K562 (cell line): ENCODE measurements around the gene MTRF1L. TPM values are rescaled to one million over a fixed set of nuclear protein-coding genes. Genes with fewer than 3 reads are reported as not detected.
A peak's percentile ranks its signal among the peaks of the same experiment; 100 is the strongest.

ENCODE experiments used
- ATAC-seq: fragments of 200-7000 bp; cut with Tn5 transposase; 3 replicates; pipeline ENCODE4 v1.9.1; 2020; ENCODE audit warnings: moderate library complexity
- BruUV-seq: library from RNA; stranded (reverse); fragments of 400-500 nt; replicated peaks from 2 replicates; lab custom pipeline; 2021; lab: Mats Ljungman, UMichigan
- CTCF ChIA-PET: fragments of 300-600 bp; formaldehyde crosslinking; extraction: SDS; loops from one replicate; lab custom pipeline; 2021; ENCODE audit warnings: low intra/inter-chr PET ratio; lab: Yijun Ruan, JAX
- POLR2A ChIA-PET: fragments of 300-600, 350-650 bp; sonication (Branson Sonifier 250); formaldehyde crosslinking; extraction: SDS; loops from one replicate; lab custom pipeline; 2021; ENCODE audit warnings: antibody characterized with exemption, inconsistent platforms; lab: Yijun Ruan, JAX
- DNase-seq, 4 experiments: peaks; one replicate each; pipeline versions ENCODE4 v3.0.0 to v3.0.0-alpha.2; 2011 to 2018; ENCODE audit warnings: low spot score in 3 of 4, mixed read lengths in 3 of 4; ENCODE audit errors: extremely low read depth in 1 of 4
- FAIRE-seq: peaks from 2 replicates; lab custom pipeline; 2011; peaks lifted over from hg19 to GRCh38; lab: Jason Lieb, UNC
- H2AFZ ChIP-seq: 2 replicates; pipeline ENCODE4 v1.6.0; 2011; ENCODE audit warnings: low read depth, low read length, control low read depth, inconsistent platforms
- H3K27ac ChIP-seq: fragments of 200-600 bp; 3 replicates; pipeline ENCODE4 v1.8.0; 2011; ENCODE audit warnings: low read depth, mild to moderate bottlenecking, control low read depth, inconsistent platforms, low read length, moderate library complexity, mixed read lengths; ENCODE audit errors: extremely low read depth
- H3K27me3 ChIP-seq, 2 experiments: fragments of 300-600 bp in 1 of 2; 2 replicates in 1 of 2; 3 replicates in 1 of 2; pipeline versions ENCODE4 v1.6.0 to v1.8.0; 2011; ENCODE audit warnings: inconsistent platforms in 2 of 2, low read length in 2 of 2, mild to moderate bottlenecking in 1 of 2, mixed read lengths in 1 of 2, moderate library complexity in 1 of 2; ENCODE audit not compliant: control insufficient read depth in 2 of 2, insufficient read depth in 2 of 2
- H3K36me3 ChIP-seq: fragments of 300-600 bp; 3 replicates; pipeline ENCODE4 v1.8.0; 2011; ENCODE audit warnings: mild to moderate bottlenecking, low read length, inconsistent platforms; ENCODE audit not compliant: control insufficient read depth, insufficient read depth
- H3K4me1 ChIP-seq, 2 experiments: fragments of 200-600 bp in 1 of 2; replicated peaks in 1 of 2; 2 replicates in 1 of 2; 3 replicates in 1 of 2; pipeline versions ENCODE4 v1.5.1 to v1.8.0; 2011; ENCODE audit warnings: inconsistent platforms in 2 of 2, low read length in 2 of 2, mild to moderate bottlenecking in 1 of 2, mixed read lengths in 1 of 2, moderate library complexity in 1 of 2; ENCODE audit not compliant: control insufficient read depth in 2 of 2, insufficient read depth in 2 of 2
- H3K4me2 ChIP-seq: 2 replicates; pipeline ENCODE4 v1.6.1; 2011; ENCODE audit warnings: low read length, control low read depth, inconsistent platforms, mixed read lengths; ENCODE audit not compliant: insufficient read depth
- H3K4me3 ChIP-seq: fragments of 200-600 bp; sonication (generic), shearing (Covaris generic); 2 replicates; pipeline ENCODE4 v1.5.1; 2016; ENCODE audit warnings: control low read depth, inconsistent platforms
- H3K79me2 ChIP-seq: fragments of 200-600 bp; 3 replicates; pipeline ENCODE4 v1.8.0; 2011; ENCODE audit warnings: low read length, inconsistent platforms; ENCODE audit not compliant: control insufficient read depth, insufficient read depth
- H3K9ac ChIP-seq, 2 experiments: 2 replicates each; pipeline versions ENCODE4 v1.6.0 to v1.6.1; 2011; ENCODE audit warnings: low read depth in 2 of 2, low read length in 2 of 2, control low read depth in 1 of 2, inconsistent platforms in 1 of 2, mild to moderate bottlenecking in 1 of 2, mixed read lengths in 1 of 2; ENCODE audit not compliant: insufficient read depth in 1 of 2
- H3K9me1 ChIP-seq: one replicate; pipeline ENCODE4 v1.6.0; 2011; ENCODE audit warnings: inconsistent platforms, mild to moderate bottlenecking, low read length, moderate library complexity; ENCODE audit not compliant: control insufficient read depth, insufficient read depth
- H3K9me3 ChIP-seq: replicated peaks from 2 replicates; pipeline ENCODE4 v1.5.1; 2011; ENCODE audit warnings: low read depth, low read length, inconsistent platforms; ENCODE audit not compliant: control insufficient read depth, insufficient read depth
- H4K20me1 ChIP-seq: replicated peaks from 2 replicates; pipeline ENCODE4 v1.6.1; 2011; ENCODE audit warnings: low read length, inconsistent platforms, mixed read lengths; ENCODE audit not compliant: control insufficient read depth, insufficient read depth
- ADNP ChIP-seq: fragments of 200-800 bp; sonication (Bioruptor generic); IDR thresholded peaks from 2 replicates; pipeline ENCODE4 v1.6.1; 2016; ENCODE audit warnings: missing genetic modification characterization, missing compliant biosample characterization
- ARID2 ChIP-seq: fragments of 450-650 bp; IDR thresholded peaks from 2 replicates; pipeline ENCODE4 v1.6.1; 2017; ENCODE audit warnings: antibody characterized with exemption, mild to moderate bottlenecking
- BCOR ChIP-seq: fragments of 450-650 bp; IDR thresholded peaks from 2 replicates; pipeline ENCODE4 v1.6.1; 2016
- CREB1 ChIP-seq, 2 experiments: sonication (generic) in 1 of 2; formaldehyde crosslinking in 1 of 2; IDR thresholded peaks; 2 replicates each; pipeline versions ENCODE4 v1.6.1 to v1.8.0; 2012 to 2022; ENCODE audit warnings: inconsistent platforms in 1 of 2, mild to moderate bottlenecking in 1 of 2, missing genetic modification reagents in 1 of 2, moderate library complexity in 1 of 2
- EGR1 ChIP-seq: fragments of 450-650 bp; conservative IDR thresholded peaks from 2 replicates; pipeline ENCODE4 v1.6.1; 2017; ENCODE audit warnings: mild to moderate bottlenecking
- FIP1L1 ChIP-seq: fragments of 200-400 bp; formaldehyde crosslinking; IDR thresholded peaks from 2 replicates; pipeline ENCODE4 v1.6.1; 2018; ENCODE audit warnings: mild to moderate bottlenecking, low read depth, low read length; ENCODE audit not compliant: poor library complexity, severe bottlenecking
- IRF2 ChIP-seq: sonication (generic); formaldehyde crosslinking; IDR thresholded peaks from 2 replicates; pipeline ENCODE4 v1.8.1; 2022; ENCODE audit warnings: mild to moderate bottlenecking, missing genetic modification reagents
- KDM1A ChIP-seq, 2 experiments: fragments of 450-650 bp; IDR thresholded peaks; 2 replicates each; pipeline ENCODE4 v1.6.1; 2016; ENCODE audit warnings: mild to moderate bottlenecking in 2 of 2
- MEF2A ChIP-seq: IDR thresholded peaks from 2 replicates; pipeline ENCODE4 v1.6.1; 2011; ENCODE audit warnings: low read depth, mild to moderate bottlenecking, low read length, moderate library complexity; ENCODE audit not compliant: control insufficient read depth
- MYC ChIP-seq, 2 experiments: fragments of 250-450 bp in 1 of 2; sonication (Bioruptor Pico) in 1 of 2; IDR thresholded peaks; 2 replicates each; pipeline versions ENCODE4 v1.5.1 to v1.6.1; 2012 to 2021; ENCODE audit warnings: low read depth in 2 of 2, borderline replicate concordance in 1 of 2, improper control_type of control experiment in 1 of 2, low read length in 1 of 2, mild to moderate bottlenecking in 1 of 2, moderate library complexity in 1 of 2
- POLR2G ChIP-seq: fragments of 200-400 bp; formaldehyde crosslinking; IDR thresholded peaks from 2 replicates; pipeline ENCODE4 v1.6.1; 2017; ENCODE audit warnings: low read depth, mild to moderate bottlenecking, antibody characterized with exemption, low read length, moderate library complexity
- RBFOX2 ChIP-seq: fragments of 200-400 bp; formaldehyde crosslinking; IDR thresholded peaks from 2 replicates; pipeline ENCODE4 v1.6.1; 2017; ENCODE audit warnings: low read depth, mild to moderate bottlenecking, low read length, moderate library complexity
- RBM25 ChIP-seq: fragments of 200-400 bp; formaldehyde crosslinking; IDR thresholded peaks from 2 replicates; pipeline ENCODE4 v1.6.1; 2018; ENCODE audit warnings: low read length, low read depth, moderate library complexity; ENCODE audit not compliant: severe bottlenecking
- ZNF785 ChIP-seq: fragments of 250-450 bp; sonication (Bioruptor Pico); IDR thresholded peaks from 2 replicates; pipeline ENCODE4 v1.4.0; 2020; ENCODE audit warnings: mild to moderate bottlenecking
- WGBS: fragments of 100-300 bp; shearing (Covaris generic); methylation state at CpG from one replicate; pipeline ENCODE4 v1.1.6; 2016; ENCODE audit warnings: low coverage, mixed read lengths; ENCODE audit not compliant: insufficient coverage; ENCODE audit errors: missing lambda C conversion rate; 5-methylcytosine and 5-hydroxymethylcytosine counted together
- in situ Hi-C: fragments of 300-500 bp; cut with MboI; formaldehyde crosslinking; loops from 4 replicates; pipeline ENCODE4 v1.15.0; 2018; ENCODE audit warnings: inconsistent platforms, mixed read lengths
- intact Hi-C: fragments of 100-400 bp; cut with micrococcal nuclease; formaldehyde crosslinking; loops from 2 replicates; pipeline ENCODE4 v1.14.2; 2022
- polyA plus RNA-seq, 8 experiments: library from polyadenylated mRNA; depleted of rRNA in 4 of 8; stranded (reverse) in 5 of 8; unstranded in 3 of 8; fragments of >200 nt; fragmentation: Nextera tagmentation in 2 of 8; fragmentation: Illumina TruSeq in 1 of 8; extraction: Ambion mirVana in 2 of 8; extraction: Trizol in 1 of 8; gene quantifications; 2 replicates each; pipeline versions ENCODE4 v1.2.1 to v1.2.3, GENCODE V29; 2011 to 2014; ENCODE audit warnings: inconsistent platforms in 1 of 8, missing spikeins in 1 of 8
- total RNA-seq, 7 experiments: library from RNA; depleted of rRNA in 6 of 7; stranded (reverse); fragments of >200 nt in 6 of 7; fragmentation: Illumina TruSeq in 2 of 7; extraction: Trizol in 2 of 7; gene quantifications; 2 replicates each; pipeline versions ENCODE4 v1.2.1 to v1.2.3, GENCODE V29; 2011 to 2021; ENCODE audit warnings: low replicate concordance in 1 of 7
- TF ChIP-seq, protein P1 (sequence below): sonication (generic); IDR thresholded peaks from 2 replicates; pipeline ENCODE4 v1.6.1; 2016
- TF ChIP-seq, protein P2 (sequence below), 3 experiments: fragments of 200-800 bp in 1 of 3; sonication (Bioruptor generic) in 1 of 3; sonication (generic) in 1 of 3; formaldehyde crosslinking in 1 of 3; IDR thresholded peaks; 2 replicates each; pipeline versions ENCODE4 v1.6.1 to v1.8.0; 2016 to 2022; ENCODE audit warnings: mild to moderate bottlenecking in 2 of 3, missing compliant biosample characterization in 2 of 3, missing genetic modification characterization in 2 of 3, missing genetic modification reagents in 1 of 3

The MTRF1L gene
- total and polyA plus RNA-seq, 9 of the 15 experiments (the other 6 are each of a cell fraction or from before 2014, with no cell fraction given): 10.7 to 34.0 (median 30.2) TPM

DNA sequence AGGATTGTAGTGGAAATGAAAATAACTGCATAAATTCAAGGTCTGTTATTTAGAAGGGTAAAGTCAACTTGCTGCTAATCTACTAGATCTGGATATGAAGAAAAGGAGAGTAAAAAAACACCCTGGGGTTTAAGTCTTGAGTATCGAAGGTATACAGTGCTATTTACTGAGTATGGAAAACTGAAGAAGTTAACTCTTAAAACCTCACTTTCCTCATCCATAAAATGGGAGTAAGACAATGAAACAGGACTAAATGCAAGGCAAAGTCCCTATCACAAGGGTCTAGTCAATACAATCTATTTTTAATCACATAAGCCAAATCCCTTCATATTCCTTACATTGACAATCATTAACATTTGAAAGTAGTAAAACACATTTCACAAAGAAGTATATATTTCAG is 21.9 kb downstream of the MTRF1L start:
- BruUV-seq: no TSS peak

More for the DNA sequence above, 21.9 kb downstream of the MTRF1L start:
- Histone ChIP-seq H3K27ac (peak overlapping the region; percentile 77), H3K4me2 (peak overlapping the region; percentile 75), H4K20me1 (peaks cover 29% of the 10 kb centered on the region), H3K4me3 (peak overlapping the region; percentile 99), H3K9me1 (no peaks in the 10 kb centered on the region), H3K79me2 (peaks cover 97% of the 10 kb centered on the region), H3K9me3 (no peaks in the 10 kb centered on the region), H3K4me1 (peaks cover 9 to 37% of the 10 kb centered on the region in 2 experiments), H3K36me3 (peaks cover 67% of the 10 kb centered on the region), H3K27me3 (no peaks in the 10 kb centered on the region), H2AFZ (no peak overlapping the region), H3K9ac (peak overlapping the region; percentile 5 to 97; a peak in 3 of 4 replicates)
- ATAC-seq (no peak), FAIRE-seq (no peak), DNase-seq (no peak)
- ChIA-PET CTCF (no interaction called here), POLR2A (no interaction called here)
- 0% methylated on average over 1 of the region's 1 CpG for WGBS
- intact Hi-C loops: loop anchor here (5.0 to 10.0 kb wide), 3 partner anchors 1528 to 1754 kb away; partner anchors contain the start of genes RMND1, SCAF8 and ZBTB2
- peak; percentile 37; the same call in 1 of the 2 replicates for TF ChIP-seq POLR2G
- TF ChIP-seq CREB1 (IDR thresholded peaks at IDR 0.05): 0 out of 2 replicates have a peak, but pooled peaks have one; percentile 20
- no peak for TF ChIP-seq CREB1 (CRISPR knock-in tag; IDR thresholded peaks at IDR 0.05)
- peak; percentile 69 for TF ChIP-seq RBFOX2
- TF ChIP-seq ARID2: no peak
- TF ChIP-seq MYC (IDR thresholded peaks at IDR 0.05; ENCODE audit: low read depth, low read length): no peak
- no peak for TF ChIP-seq MYC (CRISPR knock-in tag; IDR thresholded peaks at IDR 0.05; ENCODE audit: borderline replicate concordance, low read depth)
- TF ChIP-seq MEF2A: peak; percentile 33; the same call in 1 of the 2 replicates
- TF ChIP-seq, protein P1, sequence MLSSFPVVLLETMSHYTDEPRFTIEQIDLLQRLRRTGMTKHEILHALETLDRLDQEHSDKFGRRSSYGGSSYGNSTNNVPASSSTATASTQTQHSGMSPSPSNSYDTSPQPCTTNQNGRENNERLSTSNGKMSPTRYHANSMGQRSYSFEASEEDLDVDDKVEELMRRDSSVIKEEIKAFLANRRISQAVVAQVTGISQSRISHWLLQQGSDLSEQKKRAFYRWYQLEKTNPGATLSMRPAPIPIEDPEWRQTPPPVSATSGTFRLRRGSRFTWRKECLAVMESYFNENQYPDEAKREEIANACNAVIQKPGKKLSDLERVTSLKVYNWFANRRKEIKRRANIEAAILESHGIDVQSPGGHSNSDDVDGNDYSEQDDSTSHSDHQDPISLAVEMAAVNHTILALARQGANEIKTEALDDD: peak; percentile 26; the same call in 1 of the 2 replicates
- peak; percentile 63; the same call in 1 of the 2 replicates for TF ChIP-seq ADNP (tag)
- no peak for TF ChIP-seq IRF2 (CRISPR knock-in tag)
- TF ChIP-seq FIP1L1: peak; percentile 32
- peak; percentile 8 to 55; a peak in 2 of 4 replicates for TF ChIP-seq KDM1A (IDR thresholded peaks at IDR 0.05)
- peak; percentile 87 for TF ChIP-seq BCOR
- TF ChIP-seq, protein P2, sequence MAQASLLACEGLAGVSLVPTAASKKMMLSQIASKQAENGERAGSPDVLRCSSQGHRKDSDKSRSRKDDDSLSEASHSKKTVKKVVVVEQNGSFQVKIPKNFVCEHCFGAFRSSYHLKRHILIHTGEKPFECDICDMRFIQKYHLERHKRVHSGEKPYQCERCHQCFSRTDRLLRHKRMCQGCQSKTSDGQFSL (CRISPR knock-in tag; IDR thresholded peaks at IDR 0.05): no peak
- TF ChIP-seq, protein P2 (tag; IDR thresholded peaks at IDR 0.05): no peak
- no peak for TF ChIP-seq EGR1
- TF ChIP-seq ZNF785 (CRISPR knock-in tag): no peak
- TF ChIP-seq RBM25: peak; percentile 98
- in situ Hi-C loops: loop anchor here (25.0 kb wide), 2 partner anchors 1532 to 1568 kb away; partner anchors contain the start of gene CNKSR3
